ENCODE measurements around the gene CAPZA2.
"Not testable (repeated sequence)": the region's sequence is repeated elsewhere in the genome, so short reads cannot be mapped to it uniquely, and the experiment has no call there.

CAPZA2 gene

DNA sequence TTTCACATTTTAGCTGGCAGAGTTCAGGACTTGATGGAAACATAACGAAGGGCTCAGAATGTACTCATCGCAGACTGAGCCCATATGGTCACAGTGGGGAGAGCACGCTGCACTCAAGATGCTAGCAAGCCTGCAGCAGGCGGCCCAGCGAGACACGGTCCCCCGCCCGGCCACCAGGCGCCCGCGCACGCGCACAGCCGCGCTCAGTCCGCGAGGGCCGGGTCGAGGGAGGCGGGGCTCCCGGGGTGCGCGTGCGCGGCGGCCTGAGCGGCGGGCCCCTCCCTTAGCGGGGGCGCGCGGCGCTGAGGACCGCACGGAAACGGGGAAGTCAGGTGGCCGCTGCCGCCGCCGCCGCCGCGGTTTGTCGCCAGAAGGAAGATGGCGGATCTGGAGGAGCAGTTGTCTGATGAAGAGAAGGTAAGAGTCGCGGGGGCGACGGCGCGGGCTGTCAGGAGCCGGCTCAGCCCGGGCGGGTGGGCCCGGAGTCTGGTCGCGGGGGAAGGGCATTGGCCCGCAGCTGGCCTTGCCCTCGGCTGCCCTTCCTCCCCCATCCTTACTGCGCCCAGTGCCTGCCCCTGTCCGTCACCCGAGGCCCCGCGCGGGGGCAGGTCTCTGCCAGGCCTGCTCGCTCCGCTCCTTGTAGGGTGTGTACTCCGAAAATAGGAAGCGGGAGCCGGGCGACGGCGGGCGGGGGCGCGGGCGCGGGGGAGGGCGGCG lies at the start of gene CAPZA2:
Gene CAPZA2 (plus strand): TSS at position 354 of the 717 bp plus-strand sequence. CDS start 25 bp downstream, at position 379.
- DNase-seq, result peak; percentile 94

DNA sequence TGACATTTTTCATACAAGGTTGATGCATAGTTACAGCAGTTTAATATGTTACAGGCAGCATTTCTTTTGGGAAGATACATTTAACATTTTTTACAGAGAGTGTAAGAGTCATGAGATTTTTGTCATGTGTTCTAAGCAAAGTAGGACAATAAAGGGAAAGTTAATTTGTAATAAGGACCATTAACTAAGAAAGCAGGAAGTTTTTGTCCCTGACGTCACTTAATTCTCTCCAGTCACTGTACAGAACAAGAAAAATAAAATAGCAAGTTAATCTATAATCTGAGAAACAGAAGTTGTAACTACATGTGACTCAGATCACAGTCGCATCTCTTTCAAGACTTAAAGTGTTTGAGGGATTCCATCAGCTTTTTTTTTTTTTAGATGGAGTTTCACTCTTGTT lies 49.5 kb upstream of the CAPZA2 start:
- no peak for DNase-seq

DNA sequence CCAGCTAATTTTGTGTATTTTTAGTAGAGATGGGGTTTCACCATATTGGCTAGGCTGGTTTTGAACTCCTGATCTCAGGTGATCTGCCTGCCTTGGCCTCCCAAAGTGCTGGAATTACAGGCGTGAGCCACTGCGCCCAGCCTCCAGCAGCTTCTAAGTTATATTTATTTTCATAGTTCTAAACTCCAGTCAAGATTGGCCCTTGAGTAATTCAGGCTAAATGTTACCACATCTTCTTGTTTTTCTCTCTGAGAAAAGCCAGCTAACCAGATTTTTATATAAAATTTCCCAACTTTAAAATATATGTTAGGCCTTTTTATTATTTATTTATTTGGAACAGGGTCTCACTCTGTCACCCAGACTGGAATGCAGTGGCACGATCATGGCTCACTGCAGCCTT lies 49.0 kb upstream of the CAPZA2 start:
- not testable (repeated sequence) for DNase-seq

DNA sequence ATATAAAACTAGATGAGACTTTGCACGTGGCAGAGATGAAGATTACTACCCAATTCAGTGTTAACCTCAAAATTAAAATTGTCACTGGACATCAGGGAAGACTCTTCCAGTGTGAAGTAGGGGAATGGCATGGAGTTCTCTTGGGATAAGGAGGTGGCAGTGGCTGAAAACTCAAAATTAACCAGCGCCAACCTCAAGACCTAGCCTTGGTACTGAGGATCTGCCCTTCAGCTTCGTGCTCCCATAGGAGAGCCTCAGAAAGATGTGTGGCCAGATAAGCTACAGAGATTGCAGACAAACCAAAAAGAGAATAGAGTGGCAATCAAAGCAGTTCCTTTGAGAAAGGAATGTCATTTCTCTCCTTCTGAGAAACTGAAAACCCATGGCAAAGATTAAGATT lies 47.3 kb upstream of the CAPZA2 start:
- no peak for DNase-seq

DNA sequence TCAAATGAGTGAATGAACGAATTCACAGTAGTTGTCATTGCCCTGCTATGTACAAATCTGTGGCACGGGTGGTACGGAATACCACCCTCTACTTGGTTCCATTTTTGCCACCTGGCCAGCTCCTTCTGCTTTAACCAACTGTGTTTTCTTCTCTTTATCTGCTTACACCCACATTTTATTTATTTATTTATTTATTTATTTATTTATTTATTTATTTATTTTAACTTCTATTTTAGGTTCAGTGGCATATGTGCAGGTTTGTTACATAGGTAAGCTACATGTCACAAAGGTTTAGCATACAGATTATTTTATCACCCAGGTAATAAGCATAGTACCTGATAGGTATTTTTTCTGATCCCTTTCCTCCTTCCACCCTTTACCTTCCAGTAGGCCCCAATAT lies 42.2 kb upstream of the CAPZA2 start:
- no peak for DNase-seq

DNA sequence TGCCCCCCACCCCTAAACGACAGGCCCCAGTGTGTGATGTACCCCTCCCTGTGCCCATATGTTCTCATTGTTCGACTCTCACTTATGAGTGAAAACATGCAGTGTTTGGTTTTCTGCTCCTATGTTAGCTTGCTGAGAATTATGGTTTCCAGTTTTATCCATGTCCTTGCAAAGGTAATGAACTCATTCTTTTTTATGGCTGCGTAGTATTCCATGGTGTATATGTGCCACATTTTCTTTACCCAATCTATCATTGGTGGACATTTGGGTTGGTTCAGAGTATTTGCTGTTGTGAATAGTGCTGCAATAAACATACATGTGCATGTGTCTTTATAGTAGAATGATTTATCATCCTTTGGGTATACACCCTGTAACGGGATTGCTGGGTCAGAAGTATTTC lies 40.7 kb upstream of the CAPZA2 start:
- DNase-seq, result not testable (repeated sequence)

DNA sequence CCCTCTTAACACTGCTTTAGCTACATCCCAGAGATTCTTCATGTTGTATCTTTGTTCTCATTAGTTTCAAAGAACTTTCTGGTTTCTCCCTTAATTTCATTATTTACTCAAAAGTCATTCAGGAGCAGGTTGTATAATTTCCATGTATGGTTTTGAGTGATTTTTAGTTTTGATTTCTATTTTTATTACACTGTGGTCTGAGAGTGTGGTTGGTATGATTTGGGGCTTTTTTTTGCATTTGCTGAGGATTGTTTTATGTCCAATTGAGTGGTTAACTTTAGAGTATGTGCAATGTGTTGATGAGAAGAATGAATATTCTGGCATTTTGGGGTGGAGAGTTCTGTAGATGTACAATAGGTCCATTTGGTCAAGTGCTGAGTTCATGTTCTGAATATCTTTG lies 37.9 kb upstream of the CAPZA2 start:
- DNase-seq, result no peak

DNA sequence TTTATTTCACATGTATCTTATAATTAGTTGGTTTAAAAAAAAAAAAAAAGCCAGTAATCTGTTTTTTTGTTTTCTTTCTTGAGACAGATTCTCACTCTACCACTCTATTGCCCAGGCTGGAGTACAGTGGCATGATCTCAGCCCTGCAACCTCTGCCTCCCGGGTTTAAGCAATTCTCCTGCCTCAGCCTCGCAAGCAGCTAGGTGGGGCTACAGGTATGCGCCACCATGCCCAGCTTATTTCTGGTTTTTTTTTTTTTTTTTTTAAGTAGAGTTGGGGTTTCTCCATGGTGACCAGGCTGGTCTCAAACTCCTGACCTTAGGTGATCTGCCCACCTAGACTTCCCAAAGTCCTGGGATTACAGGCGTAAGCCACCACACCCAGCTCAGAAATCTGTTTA lies 34.1 kb upstream of the CAPZA2 start:
- no peak for DNase-seq

GRCh38 chr7:116829041-116829440 lies 33.3 kb upstream of the CAPZA2 start:
- DNase-seq, result no peak

GRCh38 chr7:116829493-116829892 lies 32.9 kb upstream of the CAPZA2 start:
- no peak for DNase-seq

- no peak for DNase-seq
These were observed 29.7 kb upstream of the CAPZA2 start for GRCh38 chr7:116832692-116833091.

DNA sequence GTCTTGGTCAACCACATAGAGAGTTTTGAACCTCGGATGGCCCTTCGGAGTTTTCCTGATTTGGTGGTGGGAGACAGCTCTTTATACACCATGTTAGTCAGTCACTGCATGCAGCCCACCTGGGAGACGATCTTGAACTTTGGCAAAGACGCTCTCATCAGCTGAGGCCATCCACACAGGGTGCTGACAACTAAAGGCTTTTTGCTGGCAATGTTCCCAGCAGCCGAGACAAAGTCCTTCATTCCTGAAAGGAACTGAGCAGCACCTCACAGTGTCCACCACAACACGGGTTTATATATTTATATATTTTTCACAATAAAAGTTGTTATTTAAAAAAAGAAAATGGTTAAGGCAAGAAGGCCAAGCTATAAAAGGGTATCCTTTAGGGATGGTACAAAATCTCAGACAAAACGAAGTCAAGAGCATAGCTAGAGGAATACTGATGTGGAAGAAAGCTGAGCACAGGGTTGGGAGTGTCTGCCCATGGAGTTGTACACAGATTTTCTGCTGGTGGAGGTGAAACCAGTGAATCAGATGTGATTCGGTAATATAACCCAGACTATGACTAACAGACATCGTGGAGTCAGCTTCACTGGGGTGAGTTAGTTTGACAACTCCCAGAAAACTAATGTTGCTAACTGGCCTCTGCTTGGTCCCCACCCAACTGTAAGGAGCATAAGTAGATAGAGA lies 27.4 kb upstream of the CAPZA2 start:
- no peak for DNase-seq

- no peak for DNase-seq
These were observed 26.3 kb upstream of the CAPZA2 start for GRCh38 chr7:116836048-116836447.

DNA sequence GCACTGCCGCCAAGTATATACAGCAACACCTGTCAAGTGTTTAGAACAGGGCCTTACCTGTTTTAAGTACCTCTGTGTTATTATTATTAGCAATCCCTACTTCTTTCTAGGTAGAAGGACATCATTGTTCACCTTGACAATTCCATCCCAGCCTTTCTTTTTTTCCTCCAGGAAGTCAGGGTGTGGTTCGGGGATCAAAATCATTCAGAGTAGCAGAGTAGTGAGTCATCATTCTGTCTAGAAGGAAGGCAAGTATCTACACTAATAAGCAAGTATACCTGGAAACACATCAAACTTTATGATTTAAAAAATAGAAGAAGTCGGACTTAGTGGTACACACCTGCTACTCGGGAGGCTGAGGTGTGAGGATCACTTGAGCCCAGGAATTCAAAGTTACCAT lies 25.5 kb upstream of the CAPZA2 start:
- no peak for DNase-seq

- DNase-seq, result no peak
These were observed 24.8 kb upstream of the CAPZA2 start for GRCh38 chr7:116837586-116837985.

GRCh38 chr7:116840256-116840655 lies 22.1 kb upstream of the CAPZA2 start:
- DNase-seq, result no peak

GRCh38 chr7:116842371-116842770 lies 20.0 kb upstream of the CAPZA2 start:
- DNase-seq, result no peak

GRCh38 chr7:116843378-116843777 lies 19.0 kb upstream of the CAPZA2 start:
- DNase-seq, result no peak

DNA sequence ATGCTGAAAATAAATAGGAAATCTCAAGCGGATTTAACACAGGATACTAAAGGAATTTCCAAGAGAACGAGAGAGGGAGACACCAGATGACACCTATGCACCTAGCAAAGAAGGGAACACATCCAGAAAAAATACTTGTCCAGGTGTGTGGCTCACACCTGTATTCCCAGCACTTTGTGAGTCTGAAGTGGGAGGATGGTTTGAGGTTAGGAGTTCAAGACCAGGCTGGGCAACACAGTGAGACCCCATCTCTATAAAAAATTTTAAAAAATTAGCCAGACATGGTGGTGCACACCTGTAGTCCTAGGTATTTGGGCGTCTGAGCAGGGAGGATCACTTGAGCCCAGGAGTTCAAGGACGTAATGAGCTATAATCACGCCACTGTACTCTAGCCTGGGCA lies 11.2 kb upstream of the CAPZA2 start:
- no peak for DNase-seq

DNA sequence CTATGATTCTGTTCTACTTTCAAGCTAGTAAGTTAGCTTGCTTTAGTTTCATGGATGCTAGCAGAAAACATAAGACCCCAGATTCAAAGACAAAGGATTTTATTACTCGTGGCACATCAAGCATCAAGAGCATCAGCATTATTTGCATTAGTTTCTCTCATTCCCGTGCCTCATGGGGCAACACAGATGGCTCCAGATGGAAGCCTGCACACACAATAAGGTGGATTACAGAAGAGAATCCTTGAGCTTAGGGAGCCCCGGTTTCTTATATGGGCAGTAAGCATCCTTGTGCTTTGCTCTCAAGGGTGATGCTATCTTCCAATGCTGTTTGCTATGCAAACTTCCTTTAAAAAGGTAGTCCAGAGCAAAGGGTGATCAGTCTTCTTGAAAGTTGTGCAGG lies 10.7 kb upstream of the CAPZA2 start:
- DNase-seq, result no peak

- no peak for DNase-seq
These were observed 8.3 kb upstream of the CAPZA2 start for GRCh38 chr7:116854132-116854531.

DNA sequence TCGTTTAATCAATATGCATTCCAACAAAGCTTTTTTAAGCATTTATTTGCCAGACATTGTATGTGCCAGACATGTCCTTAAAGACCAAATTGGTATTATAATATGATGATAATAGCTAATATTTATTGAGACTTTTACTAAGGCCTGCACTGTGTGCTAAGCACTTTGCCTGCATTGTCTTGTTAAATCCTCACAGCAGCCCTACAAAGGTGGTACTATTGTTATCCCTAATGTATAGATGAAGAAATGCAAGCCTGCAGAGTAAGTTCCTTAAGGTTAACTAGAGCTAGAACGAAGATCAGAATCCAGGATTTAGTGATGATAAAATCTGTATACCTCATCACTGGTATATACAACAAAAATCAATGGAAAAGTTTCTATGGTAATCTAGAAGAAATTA lies 5.3 kb upstream of the CAPZA2 start:
- DNase-seq, result no peak

DNA sequence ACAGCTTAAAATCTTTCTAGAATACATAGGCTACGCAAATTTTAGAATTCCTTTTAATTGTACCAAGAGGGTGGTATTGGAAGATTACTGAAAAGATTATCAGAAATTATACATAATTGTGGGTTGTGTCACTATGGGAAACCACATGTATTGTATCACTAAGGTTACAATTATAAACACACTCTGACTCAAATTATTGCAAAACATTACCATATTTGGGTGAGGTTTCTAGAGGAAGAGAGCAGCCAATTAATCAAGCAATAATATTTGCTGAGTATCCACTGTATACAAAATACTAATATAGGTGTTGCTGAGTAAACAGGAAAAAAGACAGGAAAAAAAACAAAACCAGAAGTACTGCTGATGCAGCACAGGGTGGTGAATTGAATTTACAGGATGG lies 3.1 kb upstream of the CAPZA2 start:
- no peak for DNase-seq

- no peak for DNase-seq
These were observed 670 bp upstream of the CAPZA2 start for GRCh38 chr7:116861717-116862116.

Measured in activated gamma-delta T cell treated with Interleukin-2 at 50 U/mL for 16 hours (primary cell).